Esophagus squamous epithelium (tissue), 5 donors: Measurements from ENCODE around the gene TNFRSF12A. TPM values are rescaled to one million over a fixed set of nuclear protein-coding genes. Genes with fewer than 3 reads are reported as not detected.

ENCODE experiments used
- DNase-seq: peaks from one replicate; lab custom pipeline; 2025; lab: John Stamatoyannopoulos, UW
- H3K27ac ChIP-seq, 4 donors: fragments of 200-600 bp; sonication (generic); one replicate each; pipeline ENCODE4 v1.5.1; 2016 to 2019; ENCODE audit warnings: mild to moderate bottlenecking in 1 of 4
- H3K27me3 ChIP-seq, 4 donors: fragments of 200-600 bp; sonication (generic); 1 replicate in 3 of 4; 2 replicates in 1 of 4; pipeline versions ENCODE4 v1.5.1 to v1.6.0; 2017 to 2021; ENCODE audit warnings: antibody characterized with exemption in 1 of 4
- H3K36me3 ChIP-seq, 3 donors: fragments of 200-600 bp; sonication (generic); one replicate each; pipeline ENCODE4 v1.5.1; 2016 to 2019
- H3K4me1 ChIP-seq, 3 donors: fragments of 200-600 bp; sonication (generic); one replicate each; pipeline ENCODE4 v1.5.1; 2017 to 2019
- H3K4me3 ChIP-seq, 4 donors: fragments of 200-600 bp; sonication (generic); 1 replicate in 3 of 4; 2 replicates in 1 of 4; pipeline ENCODE4 v1.5.1; 2016 to 2019; ENCODE audit warnings: mild to moderate bottlenecking in 2 of 4, moderate library complexity in 1 of 4
- H3K9me3 ChIP-seq, 3 donors: fragments of 200-600 bp; sonication (generic); one replicate each; pipeline ENCODE4 v1.5.1; 2016 to 2019
- CTCF ChIP-seq, 6 experiments: fragments of 450-650 bp in 4 of 6; fragments of 200-600 bp in 2 of 6; sonication (generic) in 2 of 6; IDR thresholded peaks; one replicate each; pipeline ENCODE4 v1.5.1; 2016 to 2019; ENCODE audit warnings: antibody characterized with exemption in 6 of 6, mild to moderate bottlenecking in 4 of 6, moderate library complexity in 4 of 6
- POLR2A ChIP-seq, 4 donors: fragments of 450-650 bp; IDR thresholded peaks; one replicate each; pipeline ENCODE4 v1.6.1; 2017; ENCODE audit warnings: antibody characterized with exemption in 4 of 4, mild to moderate bottlenecking in 4 of 4, moderate library complexity in 3 of 4
- WGBS, 2 donors: methylation state at CpG; one replicate each; pipeline ENCODE4 v1.1.5; 2018; 5-methylcytosine and 5-hydroxymethylcytosine counted together
- intact Hi-C: fragments of 100-400 bp; cut with DNase I; formaldehyde crosslinking; loops from one replicate; pipeline ENCODE4 v1.15.0; 2022
- total RNA-seq, 4 donors: library from RNA; depleted of rRNA; stranded (reverse); fragments of >200 nt; gene quantifications; one replicate each; pipeline ENCODE4 v1.1.0, GENCODE V29; 2016
- donor health status: DM: yes; HTN: yes; CAD: no.

The TNFRSF12A gene
- total RNA-seq, 4 donors from 2014 or later: 15.3 to 46.0 (median 28.6) TPM

DNA sequence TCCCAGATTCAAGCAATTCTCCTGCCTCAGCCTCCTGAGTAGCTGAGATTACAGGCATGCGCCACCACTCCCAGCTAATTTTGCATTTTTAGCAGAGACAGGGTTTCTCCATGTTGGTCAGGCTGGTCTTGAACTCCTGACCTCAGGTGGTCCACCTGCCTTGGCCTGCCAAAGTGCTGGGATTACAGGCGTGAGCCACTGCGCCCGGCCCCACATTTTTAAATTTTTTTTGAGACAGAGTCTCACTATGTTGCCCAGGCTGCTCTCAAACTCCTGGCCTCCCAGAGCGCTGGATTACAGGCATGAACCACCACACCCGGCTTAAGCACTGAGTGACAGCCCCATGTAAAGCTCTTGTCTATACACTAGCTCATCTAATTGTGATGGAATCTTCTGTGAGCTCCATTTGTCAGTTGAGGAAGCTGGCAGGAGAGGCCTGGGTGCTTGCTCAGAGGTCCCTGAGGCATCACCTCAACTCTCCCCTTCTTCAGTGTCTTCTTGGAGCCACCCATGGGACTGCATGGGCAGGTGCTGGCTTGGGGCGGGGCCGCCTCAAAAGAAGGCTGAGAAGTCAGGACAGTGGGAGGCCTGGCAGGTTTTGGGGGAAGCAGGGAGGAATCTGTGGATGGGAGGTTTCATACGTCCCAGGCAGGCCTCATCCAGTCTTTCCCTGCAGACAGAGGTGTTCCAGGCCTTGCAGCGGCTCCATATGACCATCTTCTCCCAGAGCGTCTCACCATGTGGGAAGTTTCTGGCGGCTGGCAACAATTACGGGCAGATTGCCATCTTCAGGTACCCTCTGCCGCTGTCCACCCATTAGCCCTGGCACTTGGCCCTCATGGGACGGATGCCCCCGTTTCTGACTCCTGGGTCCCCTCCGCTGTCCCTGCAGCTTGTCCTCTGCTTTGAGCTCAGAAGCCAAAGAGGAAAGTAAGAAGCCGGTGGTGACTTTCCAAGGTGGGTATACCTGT, 5.1 kb downstream of the TNFRSF12A start:
- intact Hi-C loops: no loop called here
- DNase-seq: no peak
- Histone ChIP-seq H3K9me3 (no peaks in the 10 kb centered on the region), H3K4me3 (no peak overlapping the region), H3K27me3 (peaks cover 0 to 21% (median 0%) of the 10 kb centered on the region in 4 donors), H3K4me1 (peaks cover 52 to 80% (median 56%) of the 10 kb centered on the region in 3 donors), H3K36me3 (peaks cover 5 to 32% (median 9%) of the 10 kb centered on the region in 3 donors), H3K27ac (no peak overlapping the region)
- TF ChIP-seq POLR2A (IDR thresholded peaks at IDR 0.05) (no peak), CTCF (IDR thresholded peaks at IDR 0.05) (no peak)
- 89 to 90% methylated on average over 12 to 15 of the region's 18 CpGs for WGBS, 2 donors

GRCh38 chr16:3026003-3026378, 5.8 kb downstream of the TNFRSF12A start:
- TF ChIP-seq CTCF (IDR thresholded peaks at IDR 0.05) (no peak), POLR2A (IDR thresholded peaks at IDR 0.05) (no peak)
- no peak overlapping the region for H3K27ac ChIP-seq

DNA sequence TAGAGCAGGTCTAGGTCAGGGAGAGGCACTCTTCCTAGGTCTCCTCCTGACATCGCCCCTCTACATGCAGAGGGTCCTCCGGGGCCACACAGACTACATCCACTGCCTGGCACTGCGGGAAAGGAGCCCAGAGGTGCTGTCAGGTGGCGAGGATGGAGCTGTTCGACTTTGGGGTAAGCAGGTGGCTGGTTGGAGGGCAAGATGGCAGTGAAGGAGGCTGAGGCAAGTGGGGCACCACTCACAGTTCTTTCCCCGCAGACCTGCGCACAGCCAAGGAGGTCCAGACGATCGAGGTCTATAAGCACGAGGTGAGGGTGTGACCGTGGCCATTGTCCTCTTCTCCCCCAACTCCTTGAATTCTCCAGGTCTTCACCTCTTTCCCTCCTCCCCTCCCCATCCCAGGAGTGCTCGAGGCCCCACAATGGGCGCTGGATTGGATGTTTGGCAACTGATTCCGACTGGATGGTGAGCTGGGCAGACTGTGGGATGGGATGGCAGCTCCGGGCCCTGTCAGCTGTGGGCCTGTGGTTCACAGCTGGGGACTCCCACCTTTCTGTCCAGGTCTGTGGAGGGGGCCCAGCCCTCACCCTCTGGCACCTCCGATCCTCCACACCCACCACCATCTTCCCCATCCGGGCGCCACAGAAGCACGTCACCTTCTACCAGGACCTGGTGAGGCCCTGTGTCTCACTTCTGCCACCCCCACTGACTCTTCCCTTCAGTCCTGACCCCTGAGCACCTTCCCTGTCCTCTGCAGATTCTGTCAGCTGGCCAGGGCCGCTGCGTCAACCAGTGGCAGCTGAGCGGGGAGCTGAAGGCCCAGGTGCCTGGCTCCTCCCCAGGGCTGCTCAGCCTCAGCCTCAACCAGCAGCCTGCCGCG, 6.7 kb downstream of the TNFRSF12A start:
- H3K9me3 ChIP-seq: no peaks in the 10 kb centered on the region
- TF ChIP-seq POLR2A (IDR thresholded peaks at IDR 0.05) (no peak), CTCF (IDR thresholded peaks at IDR 0.05) (no peak)
- no peak for DNase-seq
- peaks cover 5 to 40% (median 9%) of the 10 kb centered on the region in 3 donors for H3K36me3 ChIP-seq
- H3K27ac ChIP-seq: no peak overlapping the region
- H3K27me3 ChIP-seq: peaks cover 0 to 36% (median 0%) of the 10 kb centered on the region in 4 donors
- peaks cover 43 to 80% (median 43%) of the 10 kb centered on the region in 3 donors for H3K4me1 ChIP-seq
- H3K4me3 ChIP-seq: no peak overlapping the region
- intact Hi-C loops: no loop called here
- 88 to 90% methylated on average over 9 to 13 of the region's 24 CpGs for WGBS, 2 donors

More at GRCh38 chr16:3026003-3026378, 5.8 kb downstream of the TNFRSF12A start:
- Histone ChIP-seq H3K9me3 (no peaks in the 10 kb centered on the region), H3K4me1 (peaks cover 48 to 80% (median 51%) of the 10 kb centered on the region in 3 donors), H3K36me3 (peaks cover 5 to 39% (median 9%) of the 10 kb centered on the region in 3 donors), H3K27me3 (peaks cover 0 to 28% (median 0%) of the 10 kb centered on the region in 4 donors), H3K4me3 (no peak overlapping the region)
- DNase-seq: no peak
- intact Hi-C loops: no loop called here
- 85 to 91% methylated on average over 5 to 6 of the region's 8 CpGs for WGBS, 2 donors

- intact Hi-C loops: no loop called here
- no peak for DNase-seq
- Histone ChIP-seq H3K9me3 (no peaks in the 10 kb centered on the region), H3K4me3 (no peak overlapping the region), H3K4me1 (peaks cover 37 to 80% (median 37%) of the 10 kb centered on the region in 3 donors), H3K36me3 (peaks cover 5 to 40% (median 9%) of the 10 kb centered on the region in 3 donors), H3K27me3 (peaks cover 0 to 42% (median 0%) of the 10 kb centered on the region in 4 donors), H3K27ac (no peak overlapping the region)
- TF ChIP-seq POLR2A (IDR thresholded peaks at IDR 0.05): no peak
- TF ChIP-seq CTCF (IDR thresholded peaks at IDR 0.05): no peak
- 78 to 85% methylated on average over 4 to 8 of the region's 8 CpGs for WGBS, 2 donors
These were observed 7.3 kb downstream of the TNFRSF12A start for GRCh38 chr16:3027489-3027795.
